NT2/D1 (cell line): Measurements from ENCODE around the gene AVL9.
"Not testable (repeated sequence)": the region's sequence is repeated elsewhere in the genome, so short reads cannot be mapped to it uniquely, and the experiment has no call there.

ENCODE experiments used
- SUZ12 ChIP-seq: IDR thresholded peaks from 2 replicates; pipeline ENCODE4 v1.6.1; 2011; ENCODE audit not compliant: insufficient read length, insufficient read depth; ENCODE audit errors: extremely low read depth
- YY1 ChIP-seq: IDR thresholded peaks from 2 replicates; pipeline ENCODE4 v1.6.1; 2011; ENCODE audit not compliant: insufficient read length, insufficient read depth
- ZNF274 ChIP-seq: IDR thresholded peaks from 2 replicates; pipeline ENCODE4 v1.6.1; 2011; ENCODE audit warnings: mild to moderate bottlenecking, low read depth, low read length

- TF ChIP-seq YY1, SUZ12, ZNF274: not testable (repeated sequence)
Measured at GRCh38 chr7:32464641-32465416, 30.5 kb upstream of the AVL9 start.
